Spleen (tissue), 7 donors: ENCODE measurements around the gene SERINC3.

ENCODE experiments used
- CTCF ChIP-seq, 11 experiments: fragments of 200-600 bp in 7 of 11; fragments of 450-650 bp in 4 of 11; sonication (generic) in 4 of 11; IDR thresholded peaks in 8 of 11; conservative IDR thresholded peaks in 3 of 11; 1 replicate in 7 of 11; 2 replicates in 4 of 11; pipeline versions ENCODE4 v1.4.0 to v1.8.0; 2016 to 2021; ENCODE audit warnings: antibody characterized with exemption in 11 of 11, inconsistent platforms in 4 of 11, mild to moderate bottlenecking in 1 of 11
- POLR2A ChIP-seq, 3 donors: fragments of 450-650 bp; IDR thresholded peaks; one replicate each; pipeline ENCODE4 v1.5.1; 2017; ENCODE audit warnings: antibody characterized with exemption in 3 of 3, mild to moderate bottlenecking in 1 of 3
- POLR2AphosphoS5 ChIP-seq, 3 donors: sonication (generic); formaldehyde crosslinking; IDR thresholded peaks; one replicate each; pipeline ENCODE4 v1.5.1; 2017; ENCODE audit warnings: antibody characterized with exemption in 3 of 3
- donor health status: DM: no; HTN: no; CAD: no; lungs with moderate emphysema.
- donor health status: DM: no; HTN: no; CAD: no.
- donor health status: DM: no; HTN: no; CAD: no.

GRCh38 chr20:44464514-44464913, 57.4 kb downstream of the SERINC3 start:
- TF ChIP-seq POLR2A (IDR thresholded peaks at IDR 0.05) (no peak), CTCF (IDR thresholded peaks at IDR 0.05 in 8 of 11, conservative IDR thresholded peaks at IDR 0.05 in 3 of 11) (no peak), POLR2AphosphoS5 (IDR thresholded peaks at IDR 0.05) (no peak)
